Activated CD8-positive, alpha-beta T cell treated with anti-CD3 and anti-CD28 coated beads for 36 hours (primary cell): Measurements from ENCODE around the gene SHROOM3. TPM values are rescaled to one million over a fixed set of nuclear protein-coding genes. Genes with fewer than 3 reads are reported as not detected.
A peak's percentile ranks its signal among the peaks of the same experiment; 100 is the strongest.

Experiments used
- ATAC-seq: fragments of 200-7000 bp; cut with Tn5 transposase; one replicate; pipeline ENCODE4 v1.10.0; 2021; ENCODE audit warnings: mild to moderate bottlenecking, moderate library complexity
- CTCF ChIA-PET: fragments of 350-600 bp; sonication (Branson Sonifier 250); formaldehyde crosslinking; loops from one replicate; lab custom pipeline; 2021; ENCODE audit warnings: antibody characterized with exemption; lab: Charles Lee
- POLR2A ChIA-PET: fragments of 350-600 bp; sonication (Branson Sonifier 250); formaldehyde crosslinking; loops from one replicate; lab custom pipeline; 2021; ENCODE audit warnings: antibody characterized with exemption; lab: Charles Lee
- DNase-seq: peaks from one replicate; pipeline ENCODE4 v3.0.0-alpha.2; 2020
- H3K27ac Mint-ChIP-seq: one replicate; pipeline ENCODE4 v1.8.0; 2021; ENCODE audit warnings: mild to moderate bottlenecking, mixed read lengths
- H3K27me3 Mint-ChIP-seq: one replicate; pipeline ENCODE4 v1.8.0; 2021; ENCODE audit warnings: mixed read lengths
- H3K36me3 Mint-ChIP-seq: one replicate; pipeline ENCODE4 v1.8.0; 2021; ENCODE audit warnings: low read depth, mixed read lengths
- H3K4me1 Mint-ChIP-seq: one replicate; pipeline ENCODE4 v1.8.0; 2021; ENCODE audit warnings: low read depth, mixed read lengths
- H3K4me3 Mint-ChIP-seq: one replicate; pipeline ENCODE4 v1.8.0; 2021; ENCODE audit warnings: mild to moderate bottlenecking, moderate library complexity, mixed read lengths
- H3K9me3 Mint-ChIP-seq: one replicate; pipeline ENCODE4 v1.8.0; 2021; ENCODE audit warnings: mixed read lengths
- CTCF ChIP-seq: fragments of 200-600 bp; IDR thresholded peaks from one replicate; pipeline ENCODE4 v1.8.0; 2022; ENCODE audit warnings: antibody characterized with exemption, mild to moderate bottlenecking
- intact Hi-C: fragments of 100-400 bp; cut with micrococcal nuclease; formaldehyde crosslinking; loops from one replicate; pipeline ENCODE4 v1.10.0; 2022
- total RNA-seq, 2 experiments: library from RNA; stranded (reverse); gene quantifications; one replicate each; pipeline ENCODE4 v1.2.3, GENCODE V29; 2021

Gene SHROOM3
- total RNA-seq, 2 experiments from 2014 or later, result not detected

GRCh38 chr4:76582817-76583087 lies 147.7 kb downstream of the SHROOM3 start:
- ATAC-seq (no peak), DNase-seq (no peak)
- Mint-ChIP-seq H3K36me3 (no peaks in the 10 kb centered on the region), H3K4me1 (peaks cover 5% of the 10 kb centered on the region), H3K27me3 (peaks cover 51% of the 10 kb centered on the region), H3K27ac (no peak overlapping the region), H3K9me3 (no peaks in the 10 kb centered on the region), H3K4me3 (no peak overlapping the region)
- no peak for TF ChIP-seq CTCF
- ChIA-PET CTCF (no interaction called here), POLR2A (no interaction called here)
- intact Hi-C loops, result no loop called here

- H3K9me3 Mint-ChIP-seq, result no peaks in the 10 kb centered on the region
- no peak overlapping the region for H3K27ac Mint-ChIP-seq
- ATAC-seq (no peak), DNase-seq (no peak)
- ChIA-PET POLR2A (interaction anchor here (0.7 kb wide), 1 partner anchor 8 kb away, joined by 3 read pairs; no protein-coding TSS in a partner anchor), CTCF (no interaction called here)
- no peak overlapping the region for H3K4me3 Mint-ChIP-seq
- H3K36me3 Mint-ChIP-seq, result no peaks in the 10 kb centered on the region
- intact Hi-C loops, result no loop called here
- TF ChIP-seq CTCF, result no peak
- H3K4me1 Mint-ChIP-seq, result peaks cover 5% of the 10 kb centered on the region
- H3K27me3 Mint-ChIP-seq, result peaks cover 58% of the 10 kb centered on the region
These were observed 149.5 kb downstream of the SHROOM3 start for GRCh38 chr4:76584241-76585152.

- intact Hi-C loops, result no loop called here
- no peaks in the 10 kb centered on the region for H3K9me3 Mint-ChIP-seq
- ChIA-PET POLR2A (no interaction called here), CTCF (interaction anchor here (1.6 kb wide), 1 partner anchor 10 kb away, joined by 6 read pairs; no protein-coding TSS in a partner anchor)
- TF ChIP-seq CTCF, result no peak
- peaks cover 54% of the 10 kb centered on the region for H3K27me3 Mint-ChIP-seq
- DNase-seq, result no peak
- no peaks in the 10 kb centered on the region for H3K36me3 Mint-ChIP-seq
- peaks cover 5% of the 10 kb centered on the region for H3K4me1 Mint-ChIP-seq
- no peak overlapping the region for H3K4me3 Mint-ChIP-seq
- no peak overlapping the region for H3K27ac Mint-ChIP-seq
- ATAC-seq, result no peak
These were observed 150.2 kb downstream of the SHROOM3 start for GRCh38 chr4:76585272-76585671.

GRCh38 chr4:76585897-76586360 lies 150.9 kb downstream of the SHROOM3 start:
- no peak for TF ChIP-seq CTCF
- no peak overlapping the region for H3K27ac Mint-ChIP-seq
- ChIA-PET POLR2A (no interaction called here), CTCF (interaction anchor here (1.6 kb wide), 1 partner anchor 9 kb away, joined by 6 read pairs; no protein-coding TSS in a partner anchor)
- H3K27me3 Mint-ChIP-seq, result peaks cover 54% of the 10 kb centered on the region
- peak overlapping the region; percentile 50 for H3K4me3 Mint-ChIP-seq
- intact Hi-C loops, result no loop called here
- peaks cover 5% of the 10 kb centered on the region for H3K4me1 Mint-ChIP-seq
- DNase-seq (peak; percentile 62), ATAC-seq (peak; percentile 89)
- H3K9me3 Mint-ChIP-seq, result no peaks in the 10 kb centered on the region
- H3K36me3 Mint-ChIP-seq, result no peaks in the 10 kb centered on the region

GRCh38 chr4:76588274-76588673 lies 153.2 kb downstream of the SHROOM3 start:
- no peak overlapping the region for H3K27ac Mint-ChIP-seq
- CTCF ChIA-PET, result no interaction called here
- POLR2A ChIA-PET, result no interaction called here
- H3K27me3 Mint-ChIP-seq, result peaks cover 46% of the 10 kb centered on the region
- H3K4me1 Mint-ChIP-seq, result peaks cover 5% of the 10 kb centered on the region
- intact Hi-C loops, result no loop called here
- DNase-seq (no peak), ATAC-seq (no peak)
- TF ChIP-seq CTCF, result no peak
- H3K36me3 Mint-ChIP-seq, result no peaks in the 10 kb centered on the region
- H3K9me3 Mint-ChIP-seq, result no peaks in the 10 kb centered on the region
- no peak overlapping the region for H3K4me3 Mint-ChIP-seq
